Ovary (tissue), 3 donors: ENCODE data around the gene TNFRSF19.

Experiments used
- EP300 ChIP-seq: sonication (generic); formaldehyde crosslinking; IDR thresholded peaks from one replicate; pipeline ENCODE4 v1.6.1; 2017; ENCODE audit warnings: antibody characterized with exemption
- POLR2A ChIP-seq: fragments of 450-650 bp; IDR thresholded peaks from one replicate; pipeline ENCODE4 v1.6.1; 2017; ENCODE audit warnings: antibody characterized with exemption, mild to moderate bottlenecking, moderate library complexity
- TF ChIP-seq, protein P1 (sequence below), 3 donors: fragments of 450-650 bp in 2 of 3; fragments of 200-600 bp in 1 of 3; IDR thresholded peaks; one replicate each; pipeline versions ENCODE4 v1.5.1 to v1.8.0; 2016 to 2022; ENCODE audit warnings: antibody characterized with exemption in 3 of 3, mild to moderate bottlenecking in 1 of 3
- donor health status: DM: no; HTN: no; CAD: no.

DNA sequence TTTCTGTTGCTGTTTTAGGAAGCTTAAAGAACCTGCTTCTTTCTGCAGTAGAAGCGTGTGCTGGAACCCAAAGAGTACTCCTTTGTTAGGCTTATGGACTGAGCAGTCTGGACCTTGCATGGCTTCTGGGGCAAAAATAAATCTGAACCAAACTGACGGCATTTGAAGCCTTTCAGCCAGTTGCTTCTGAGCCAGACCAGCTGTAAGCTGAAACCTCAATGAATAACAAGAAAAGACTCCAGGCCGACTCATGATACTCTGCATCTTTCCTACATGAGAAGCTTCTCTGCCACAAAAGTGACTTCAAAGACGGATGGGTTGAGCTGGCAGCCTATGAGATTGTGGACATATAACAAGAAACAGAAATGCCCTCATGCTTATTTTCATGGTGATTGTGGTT, 103.1 kb downstream of the TNFRSF19 start:
- TF ChIP-seq, protein P1, sequence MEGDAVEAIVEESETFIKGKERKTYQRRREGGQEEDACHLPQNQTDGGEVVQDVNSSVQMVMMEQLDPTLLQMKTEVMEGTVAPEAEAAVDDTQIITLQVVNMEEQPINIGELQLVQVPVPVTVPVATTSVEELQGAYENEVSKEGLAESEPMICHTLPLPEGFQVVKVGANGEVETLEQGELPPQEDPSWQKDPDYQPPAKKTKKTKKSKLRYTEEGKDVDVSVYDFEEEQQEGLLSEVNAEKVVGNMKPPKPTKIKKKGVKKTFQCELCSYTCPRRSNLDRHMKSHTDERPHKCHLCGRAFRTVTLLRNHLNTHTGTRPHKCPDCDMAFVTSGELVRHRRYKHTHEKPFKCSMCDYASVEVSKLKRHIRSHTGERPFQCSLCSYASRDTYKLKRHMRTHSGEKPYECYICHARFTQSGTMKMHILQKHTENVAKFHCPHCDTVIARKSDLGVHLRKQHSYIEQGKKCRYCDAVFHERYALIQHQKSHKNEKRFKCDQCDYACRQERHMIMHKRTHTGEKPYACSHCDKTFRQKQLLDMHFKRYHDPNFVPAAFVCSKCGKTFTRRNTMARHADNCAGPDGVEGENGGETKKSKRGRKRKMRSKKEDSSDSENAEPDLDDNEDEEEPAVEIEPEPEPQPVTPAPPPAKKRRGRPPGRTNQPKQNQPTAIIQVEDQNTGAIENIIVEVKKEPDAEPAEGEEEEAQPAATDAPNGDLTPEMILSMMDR (IDR thresholded peaks at IDR 0.05), result no peak
- TF ChIP-seq POLR2A (no peak), EP300 (no peak)
